ENCODE results near the gene GNAI3.

GNAI3 gene

GRCh38 chr1:109527098-109527811 is 21.2 kb upstream of the GNAI3 start:
- DNase-seq = no peak

DNA sequence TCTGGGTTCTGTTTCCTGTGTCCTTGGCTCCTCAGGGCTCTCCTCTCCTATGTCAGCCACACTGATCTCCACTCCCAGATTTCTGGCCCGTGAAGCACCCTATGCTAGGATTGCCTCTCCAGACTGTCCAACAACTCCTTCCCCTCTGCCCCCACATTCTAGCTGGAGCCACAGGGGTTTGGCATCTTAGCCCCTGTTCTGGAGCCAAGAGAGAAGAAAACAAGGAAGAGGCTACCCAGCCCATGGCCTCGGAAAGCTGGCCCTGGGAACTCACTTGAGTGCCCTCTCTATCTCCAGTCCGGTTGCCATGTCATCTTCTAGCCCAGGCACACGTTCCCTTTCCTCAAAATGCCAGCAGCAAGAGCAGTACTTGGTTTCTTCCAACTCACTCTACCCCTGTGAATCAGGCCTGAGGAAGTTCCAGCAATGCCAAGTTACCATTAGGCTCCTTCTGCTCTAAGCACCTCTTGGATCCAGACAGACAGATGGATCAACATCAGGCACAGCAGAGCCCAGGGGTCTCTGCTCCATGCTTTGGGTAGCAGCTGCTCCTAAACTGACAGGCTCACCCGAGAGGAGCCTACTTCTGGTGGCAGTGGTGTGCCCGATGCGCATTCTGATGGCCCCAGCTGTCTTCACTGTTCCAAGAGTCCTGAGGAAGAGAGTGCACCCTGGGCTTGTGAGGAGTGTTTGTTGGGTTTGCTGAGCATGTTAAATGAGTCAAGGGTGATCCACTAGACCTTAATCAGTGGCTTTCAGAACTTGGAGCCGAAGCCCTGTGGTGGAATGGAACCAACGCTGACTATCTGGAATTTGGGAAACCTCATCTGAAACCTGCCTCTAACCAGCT is 20.3 kb upstream of the GNAI3 start:
- no peak for DNase-seq

GRCh38 chr1:109528712-109529111 is 19.7 kb upstream of the GNAI3 start:
- DNase-seq = no peak

DNA sequence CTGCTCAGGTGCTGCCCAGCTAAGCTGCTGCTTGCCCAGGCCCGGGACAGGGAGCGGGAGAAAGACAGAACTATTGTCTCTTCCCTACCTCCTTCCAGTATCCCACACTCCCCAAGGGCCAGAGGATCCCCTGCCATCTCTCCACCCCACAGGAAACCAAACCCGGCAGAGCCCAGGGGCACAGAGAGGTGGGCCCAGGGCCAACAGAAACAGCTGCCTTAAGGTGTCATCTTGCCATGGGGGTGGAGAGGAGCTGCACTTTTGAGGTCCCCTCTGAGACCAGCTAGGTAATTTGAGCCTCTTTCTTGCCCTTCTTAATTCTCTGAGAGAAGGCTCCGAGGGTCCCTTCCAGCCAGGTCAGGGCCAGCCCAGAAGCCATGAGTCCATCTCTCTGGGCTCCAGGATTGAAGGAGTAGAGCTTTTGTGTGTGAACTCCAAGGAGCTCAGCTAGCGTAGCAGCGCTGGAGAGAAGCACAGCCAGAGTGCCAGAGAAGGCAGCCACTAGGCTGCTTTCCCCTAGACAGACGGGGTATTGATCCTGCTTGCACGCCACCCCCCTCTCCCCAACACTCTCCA is 18.4 kb upstream of the GNAI3 start:
- DNase-seq = no peak

DNA sequence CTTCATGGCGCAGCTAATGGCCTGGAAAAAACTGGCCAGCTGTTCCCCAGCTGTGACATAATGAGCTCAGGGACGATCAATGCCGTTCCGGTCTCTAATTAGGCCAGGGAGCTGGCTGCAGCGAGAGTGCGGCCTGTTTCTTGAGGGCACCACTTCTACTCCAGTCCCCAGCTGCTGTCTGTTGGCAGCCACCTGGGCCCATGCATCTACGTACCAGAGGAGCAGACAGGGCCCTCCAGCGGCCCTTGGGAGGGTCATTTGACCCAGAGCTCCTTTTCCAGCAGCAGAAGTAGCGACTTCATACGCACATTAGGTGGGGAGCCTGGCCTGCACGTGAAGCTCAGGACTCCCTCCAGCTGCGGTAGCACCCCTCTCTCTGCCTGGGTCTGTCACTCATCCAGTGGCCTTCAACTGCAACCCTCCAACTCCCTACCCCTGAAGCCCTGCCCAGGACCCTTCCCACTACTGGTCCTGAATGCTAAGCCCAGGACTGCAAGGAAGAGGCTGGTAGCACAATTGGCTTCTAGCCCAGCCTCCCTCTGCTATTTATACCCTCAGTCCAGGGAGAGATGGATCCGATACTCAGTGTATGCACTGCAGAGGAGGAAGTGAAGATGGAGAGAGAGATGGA is 17.8 kb upstream of the GNAI3 start:
- DNase-seq = no peak

GRCh38 chr1:109531380-109531779 is 17.0 kb upstream of the GNAI3 start:
- DNase-seq = no peak

- DNase-seq = no peak
These were observed 16.5 kb upstream of the GNAI3 start for GRCh38 chr1:109531826-109532364.

DNA sequence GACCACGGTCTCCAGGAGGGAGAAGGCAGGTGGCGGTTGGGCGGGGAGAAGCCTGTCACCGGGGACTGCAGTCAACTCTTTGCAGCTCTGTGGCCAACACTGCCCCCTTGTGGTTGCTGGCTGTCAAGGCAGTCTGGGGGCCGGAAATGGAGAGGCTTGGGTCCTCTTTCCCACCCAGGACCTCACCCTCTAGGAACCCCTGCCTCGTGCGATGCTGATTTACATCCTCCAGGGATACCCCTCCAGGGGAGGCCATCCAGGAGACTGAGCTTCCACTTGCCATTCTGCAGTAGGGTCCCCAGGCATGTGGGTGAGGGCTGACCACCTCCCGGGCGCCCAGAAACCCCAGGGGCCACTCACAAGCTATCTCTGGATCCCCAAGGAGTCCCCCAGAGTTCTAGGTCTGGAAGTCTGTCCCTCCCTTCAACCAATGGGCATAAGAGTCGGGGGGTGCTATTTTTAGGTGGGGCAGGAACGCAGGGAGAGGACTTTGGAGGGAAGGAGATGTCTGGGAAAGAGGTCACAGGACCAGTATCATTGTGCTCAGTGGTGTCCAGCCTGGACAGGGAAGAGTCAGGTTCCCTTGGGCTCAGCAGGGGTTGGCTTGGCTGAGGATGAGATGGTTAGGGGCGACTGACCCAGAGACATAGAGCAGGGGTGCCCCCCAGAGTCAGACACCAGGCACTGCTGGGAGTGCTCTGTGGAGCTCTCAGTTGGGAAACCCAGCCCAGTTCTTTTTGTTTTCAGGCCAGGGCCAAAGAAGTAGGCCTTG is 15.9 kb upstream of the GNAI3 start:
- peak; percentile 74 to 91 (median 82) for DNase-seq

GRCh38 chr1:109534307-109534858 is 14.0 kb upstream of the GNAI3 start:
- no peak for DNase-seq

GRCh38 chr1:109535481-109535880 is 12.9 kb upstream of the GNAI3 start:
- no peak for DNase-seq

DNA sequence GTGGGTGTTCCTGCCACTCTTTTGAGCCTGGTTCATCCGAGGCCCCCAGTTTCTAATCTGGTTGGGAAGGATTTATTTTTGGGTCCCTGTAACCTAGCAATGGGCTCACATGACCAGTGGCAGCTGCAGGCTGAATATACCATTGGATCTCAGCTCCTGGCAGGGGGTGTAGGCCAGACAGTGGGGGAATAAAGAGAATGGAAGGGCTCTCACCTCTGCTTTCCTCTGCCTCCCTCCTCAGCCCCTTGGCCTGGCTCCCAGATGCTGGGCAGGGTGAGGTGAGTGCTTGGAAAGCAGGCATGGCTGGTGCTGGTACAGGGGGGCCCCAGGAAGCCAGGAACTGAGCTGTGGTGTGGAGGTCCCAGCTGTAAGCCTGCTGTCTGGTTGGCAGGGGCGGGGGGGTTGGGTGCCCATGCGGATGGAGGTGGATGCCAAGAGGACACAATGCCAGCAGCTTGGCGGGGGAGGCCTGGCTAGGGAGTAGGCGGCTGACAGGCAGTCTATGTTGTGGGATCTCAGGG is 12.4 kb upstream of the GNAI3 start:
- DNase-seq = no peak

- DNase-seq = no peak
These were observed 10.8 kb upstream of the GNAI3 start for GRCh38 chr1:109537450-109538178.

- DNase-seq = no peak
These were observed 9.4 kb upstream of the GNAI3 start for GRCh38 chr1:109538827-109539555.

GRCh38 chr1:109539676-109540075 is 8.7 kb upstream of the GNAI3 start, which contains the start of gene GPR61:
TSS of gene GPR61 (plus strand) at chr1:109539872. CDS start at chr1:109543023, 3,151 bp downstream.
- DNase-seq = no peak

GRCh38 chr1:109541102-109541501 is 7.3 kb upstream of the GNAI3 start:
- no peak for DNase-seq

GRCh38 chr1:109542657-109543056 is 5.8 kb upstream of the GNAI3 start:
- DNase-seq = no peak

GRCh38 chr1:109543283-109543987 is 5.0 kb upstream of the GNAI3 start:
- no peak for DNase-seq

DNA sequence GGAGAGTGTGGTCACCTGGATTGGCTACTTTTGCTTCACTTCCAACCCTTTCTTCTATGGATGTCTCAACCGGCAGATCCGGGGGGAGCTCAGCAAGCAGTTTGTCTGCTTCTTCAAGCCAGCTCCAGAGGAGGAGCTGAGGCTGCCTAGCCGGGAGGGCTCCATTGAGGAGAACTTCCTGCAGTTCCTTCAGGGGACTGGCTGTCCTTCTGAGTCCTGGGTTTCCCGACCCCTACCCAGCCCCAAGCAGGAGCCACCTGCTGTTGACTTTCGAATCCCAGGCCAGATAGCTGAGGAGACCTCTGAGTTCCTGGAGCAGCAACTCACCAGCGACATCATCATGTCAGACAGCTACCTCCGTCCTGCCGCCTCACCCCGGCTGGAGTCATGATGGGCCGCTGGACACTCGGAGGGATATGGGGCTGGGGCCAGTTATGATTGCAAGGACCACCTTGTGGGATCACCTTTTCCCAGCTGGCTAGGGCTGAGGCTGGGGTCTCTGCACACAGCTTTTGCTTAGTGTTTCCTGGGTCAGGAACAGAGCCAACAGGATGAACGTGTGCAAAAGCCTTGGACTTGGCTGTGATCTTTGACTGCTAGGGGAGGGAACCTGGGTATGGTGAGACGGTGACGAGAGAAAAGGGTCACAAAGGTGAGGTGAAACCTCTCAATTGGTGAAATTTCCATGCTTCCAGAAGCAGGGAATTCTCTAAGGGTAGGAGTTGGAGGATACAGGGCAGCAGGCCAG is 4.3 kb upstream of the GNAI3 start:
- no peak for DNase-seq
